A549 treated with Hydrocortisone at 1 μM for 4 hours (cell line): Measurements from ENCODE around the gene NCAPG2. TPM values are rescaled to one million over a fixed set of nuclear protein-coding genes. Genes with fewer than 3 reads are reported as not detected.

ENCODE experiments used
- total RNA-seq: library from RNA; stranded (reverse); fragments of 200-300 nt; extraction: Qiagen RNA extraction; gene quantifications from 5 replicates; pipeline ENCODE4 v1.2.3, GENCODE V29; 2022

The NCAPG2 gene
- 32.6 to 45.4 TPM (median 39.3 TPM) in 5 replicates for total RNA-seq

GRCh38 chr7:158704524-158705233 is at the start of gene NCAPG2:
NCAPG2 (minus strand) TSS chr7:158704804; CDS start chr7:158701899, 2,905 bp downstream.

GRCh38 chr7:158587162-158588084 is 117.2 kb downstream of the NCAPG2 start, which contains the start of gene PTPRN2:
PTPRN2 (minus strand) TSS chr7:158587823.

Other genes starting within 250 kb of the NCAPG2 start
- 0.77 to 1.1 TPM (median 0.97 TPM) in 5 replicates for gene PTPRN2, start 117.0 kb downstream of the NCAPG2 start, total RNA-seq
- 80.2 to 121 TPM (median 111 TPM) in 5 replicates for gene ESYT2, start 124.7 kb upstream of the NCAPG2 start, total RNA-seq
- gene DYNC2I1, start 151.8 kb upstream of the NCAPG2 start, total RNA-seq: 14.5 to 20.7 TPM (median 18.4 TPM) in 5 replicates